GM04504 (cell line): Measurements from ENCODE around the gene SSH2.
A peak's percentile ranks its signal among the peaks of the same experiment; 100 is the strongest.
"Not testable (repeated sequence)": the region's sequence is repeated elsewhere in the genome, so short reads cannot be mapped to it uniquely, and the experiment has no call there.

Source experiments
- DNase-seq: peaks from one replicate; pipeline ENCODE4 v3.0.0-alpha.2; 2012; ENCODE audit warnings: low read depth

SSH2 gene

GRCh38 chr17:29880031-29880430 lies 50.0 kb downstream of the SSH2 start:
- no peak for DNase-seq

DNA sequence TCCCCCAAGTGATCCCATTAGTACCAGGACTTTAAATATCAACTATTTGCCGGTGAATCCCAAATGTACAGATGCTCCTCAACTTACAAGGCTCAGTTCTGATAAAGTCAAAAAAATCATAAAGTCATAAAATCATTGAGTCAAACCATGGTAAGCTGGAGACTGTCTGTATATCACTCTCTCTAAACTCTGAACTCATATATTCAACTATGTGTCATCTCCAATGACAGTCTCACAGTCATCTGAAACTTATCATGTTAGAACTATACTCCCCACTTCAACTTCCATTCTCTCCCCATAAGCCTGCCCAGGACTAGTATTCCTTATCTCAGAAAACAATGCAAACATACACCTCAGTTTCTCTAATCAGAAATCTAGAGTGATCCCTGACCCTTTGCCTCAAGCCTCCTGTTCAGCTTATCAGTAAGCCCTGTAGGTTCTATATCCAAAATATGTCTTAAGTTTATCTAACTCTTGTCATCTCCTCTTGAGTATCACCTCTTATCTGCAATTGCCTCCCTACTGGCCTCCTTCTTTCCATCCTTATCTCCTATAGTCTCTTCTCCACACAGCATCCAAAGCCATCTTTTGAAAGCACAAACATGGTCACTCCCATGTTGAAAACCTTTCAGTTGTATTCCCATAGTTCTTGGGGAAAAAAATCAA lies 55.0 kb downstream of the SSH2 start:
- DNase-seq: no peak

GRCh38 chr17:29874358-29874757 lies 55.7 kb downstream of the SSH2 start:
- DNase-seq: not testable (repeated sequence)

DNA sequence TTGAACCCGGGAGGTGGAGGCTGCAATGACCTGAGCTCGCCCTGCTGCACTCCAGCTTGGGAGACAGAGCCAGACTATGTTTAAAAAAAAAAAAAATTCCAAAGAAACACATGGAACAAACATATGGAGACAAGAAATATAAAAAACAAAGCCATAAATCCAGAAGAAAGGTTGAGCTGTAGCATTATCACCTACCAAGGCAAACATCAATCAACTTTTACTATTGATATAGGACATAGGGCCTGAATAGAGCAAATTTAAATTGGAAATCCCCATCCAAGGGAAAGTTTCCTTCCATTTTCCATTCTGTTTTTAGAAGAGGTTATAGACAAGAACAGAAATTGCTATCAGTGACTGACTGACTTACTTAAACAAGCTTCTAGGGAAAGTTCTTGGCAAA lies 56.6 kb downstream of the SSH2 start:
- DNase-seq: no peak

DNA sequence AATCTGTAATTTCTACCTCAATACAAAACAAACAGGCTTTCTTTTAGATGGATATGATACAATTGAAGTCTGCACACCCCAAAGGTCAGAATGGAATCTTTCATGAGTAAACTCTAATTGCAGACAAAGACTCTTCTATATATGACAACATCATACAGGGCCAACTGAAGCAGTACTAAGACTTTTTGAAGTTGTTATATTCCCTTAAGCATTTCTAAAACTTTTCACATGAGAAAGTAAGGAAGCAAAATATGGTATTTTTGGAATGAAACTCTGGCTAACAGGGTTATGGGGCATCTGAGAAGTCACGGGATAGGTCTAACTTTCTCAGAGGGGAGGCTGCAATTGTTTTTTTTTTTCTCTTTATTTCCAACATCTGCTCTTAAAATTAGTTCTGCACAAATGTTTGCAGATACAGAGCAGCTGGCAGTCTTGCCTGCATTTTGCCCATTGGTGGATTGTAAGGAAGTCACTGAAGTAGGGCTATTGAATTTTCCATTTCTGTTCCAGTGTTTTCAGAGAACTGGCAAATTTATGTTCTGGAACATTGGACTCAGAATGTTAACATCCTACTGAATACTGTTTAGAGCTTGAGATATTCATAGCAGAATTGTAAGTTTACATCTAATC lies 59.1 kb downstream of the SSH2 start:
- no peak for DNase-seq

- DNase-seq: no peak
Measured at GRCh38 chr17:29867643-29868181, 62.3 kb downstream of the SSH2 start.

- no peak for DNase-seq
Measured at GRCh38 chr17:29866746-29867404, 63.2 kb downstream of the SSH2 start.

GRCh38 chr17:29864615-29865014 lies 65.4 kb downstream of the SSH2 start:
- no peak for DNase-seq

- DNase-seq: not testable (repeated sequence)
Measured at GRCh38 chr17:29864123-29864522, 65.9 kb downstream of the SSH2 start.

- no peak for DNase-seq
Measured at GRCh38 chr17:29862951-29863350, 67.1 kb downstream of the SSH2 start.

- no peak for DNase-seq
Measured at GRCh38 chr17:29862127-29862526, 67.9 kb downstream of the SSH2 start.

- not testable (repeated sequence) for DNase-seq
Measured at GRCh38 chr17:29859445-29859844, 70.6 kb downstream of the SSH2 start.

DNA sequence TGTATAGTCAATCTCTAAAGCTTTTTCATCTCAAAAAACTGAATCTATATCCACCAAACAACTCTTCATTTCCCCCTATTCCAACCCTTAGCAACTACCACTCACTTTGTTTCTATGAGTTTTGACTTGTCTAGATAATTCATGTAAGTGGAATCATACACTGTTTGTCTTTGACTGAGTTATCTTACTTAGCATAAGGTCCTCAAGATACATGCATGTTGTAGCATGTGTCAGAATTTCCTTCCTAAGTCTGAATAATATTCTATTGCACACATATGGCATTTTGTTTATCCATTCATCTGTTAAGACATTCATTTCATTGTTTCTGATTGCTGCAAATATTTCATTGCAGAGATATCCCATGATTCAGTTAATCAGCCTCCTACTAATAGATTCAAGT lies 72.2 kb downstream of the SSH2 start:
- DNase-seq: no peak

- not testable (repeated sequence) for DNase-seq
Measured at GRCh38 chr17:29857105-29857504, 72.9 kb downstream of the SSH2 start.

GRCh38 chr17:29855686-29856085 lies 74.3 kb downstream of the SSH2 start:
- DNase-seq: peak; percentile 47

DNA sequence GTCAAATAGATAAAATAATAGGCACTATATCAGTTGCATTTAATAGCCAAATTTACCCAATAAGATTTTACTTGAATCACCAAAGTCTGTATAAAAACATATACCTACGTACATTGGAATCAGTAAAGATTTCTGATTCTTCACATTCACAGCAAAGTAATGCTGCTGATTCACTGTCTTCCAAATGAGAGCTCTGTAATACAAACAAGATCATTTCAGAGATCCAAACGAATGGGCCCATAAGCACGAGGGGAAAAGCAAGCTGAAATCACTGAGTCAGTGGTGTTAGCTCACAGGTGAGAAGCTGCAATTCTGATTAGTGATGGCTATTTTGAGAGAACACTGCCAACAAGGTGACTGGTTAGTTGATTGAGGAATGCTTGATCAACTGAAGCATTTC lies 81.3 kb downstream of the SSH2 start:
- DNase-seq: no peak

DNA sequence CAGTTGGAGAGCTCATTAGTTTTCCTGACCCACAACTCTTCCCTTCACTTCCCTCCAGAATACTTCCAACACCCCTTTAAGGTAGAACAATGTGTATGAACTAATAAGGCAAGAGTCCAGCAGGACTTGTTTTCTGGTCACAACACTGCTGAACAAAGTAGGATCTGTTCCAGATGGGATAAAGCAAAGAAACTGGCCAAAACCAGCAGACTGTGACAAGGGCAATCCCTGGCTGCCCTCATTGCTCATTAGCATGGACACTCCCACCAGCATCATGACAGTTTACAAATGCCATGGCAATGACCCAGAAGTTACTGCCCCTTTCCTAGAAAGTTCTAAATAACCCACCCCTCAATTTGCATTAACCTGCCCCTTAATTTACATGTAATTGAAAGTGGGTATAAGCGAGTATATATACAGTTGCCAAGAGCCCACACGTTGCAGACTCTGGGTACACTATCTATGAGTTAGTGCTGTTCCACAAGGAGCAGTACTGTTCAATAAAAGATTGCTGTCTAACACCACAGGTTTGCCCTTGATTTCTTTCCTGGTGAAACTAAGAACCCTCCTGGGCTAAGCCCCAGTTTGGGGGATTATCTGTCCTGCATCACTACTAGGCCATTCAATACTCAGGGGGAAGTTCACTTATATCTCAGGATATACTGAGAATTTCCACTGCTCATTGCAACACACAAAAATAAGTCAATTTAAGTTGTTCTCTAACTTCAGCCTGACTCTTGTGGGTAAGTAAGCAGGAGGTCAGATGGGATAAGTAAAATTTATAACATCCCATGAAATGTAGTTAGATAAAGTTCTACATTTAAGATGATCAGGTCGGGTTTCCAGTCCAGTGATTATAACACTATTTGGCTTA lies 82.3 kb downstream of the SSH2 start:
- no peak for DNase-seq

DNA sequence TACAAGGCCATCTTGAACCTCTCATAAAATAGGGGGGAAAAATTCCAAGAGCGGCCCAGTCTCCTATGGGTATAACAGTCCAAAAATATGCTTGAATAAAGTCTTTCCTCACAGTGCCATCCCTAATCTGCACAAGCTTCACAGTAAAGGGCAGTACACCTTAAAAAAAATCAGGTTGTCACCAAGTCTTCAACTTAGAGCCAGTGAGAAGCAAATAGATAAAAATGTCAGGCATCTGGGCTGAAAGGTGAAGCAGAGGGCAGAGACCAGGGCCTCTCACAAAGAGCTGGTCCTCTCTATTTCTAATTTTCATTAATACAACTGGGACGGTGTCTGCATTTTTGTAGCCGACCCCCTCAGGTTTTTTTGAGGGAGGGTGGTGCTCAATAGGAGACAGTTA lies 82.9 kb downstream of the SSH2 start:
- DNase-seq: no peak

DNA sequence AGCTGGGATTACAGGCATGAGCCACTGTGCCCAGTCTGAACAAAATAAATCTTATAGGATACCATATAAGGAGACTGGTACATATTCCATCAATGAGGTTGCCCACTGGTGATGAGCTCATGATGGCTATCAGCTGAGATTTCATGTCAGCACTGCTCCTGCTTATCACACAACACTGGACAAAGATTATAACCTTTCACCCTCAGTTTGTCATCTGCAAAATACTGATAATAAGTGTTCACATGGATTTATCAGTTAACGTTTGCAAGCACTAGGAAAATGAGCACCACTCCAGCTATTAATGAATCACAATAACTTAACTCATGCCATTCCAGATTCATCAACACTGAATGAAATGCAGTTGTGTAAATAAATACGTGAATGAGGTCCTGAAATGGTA lies 83.7 kb downstream of the SSH2 start:
- no peak for DNase-seq

DNA sequence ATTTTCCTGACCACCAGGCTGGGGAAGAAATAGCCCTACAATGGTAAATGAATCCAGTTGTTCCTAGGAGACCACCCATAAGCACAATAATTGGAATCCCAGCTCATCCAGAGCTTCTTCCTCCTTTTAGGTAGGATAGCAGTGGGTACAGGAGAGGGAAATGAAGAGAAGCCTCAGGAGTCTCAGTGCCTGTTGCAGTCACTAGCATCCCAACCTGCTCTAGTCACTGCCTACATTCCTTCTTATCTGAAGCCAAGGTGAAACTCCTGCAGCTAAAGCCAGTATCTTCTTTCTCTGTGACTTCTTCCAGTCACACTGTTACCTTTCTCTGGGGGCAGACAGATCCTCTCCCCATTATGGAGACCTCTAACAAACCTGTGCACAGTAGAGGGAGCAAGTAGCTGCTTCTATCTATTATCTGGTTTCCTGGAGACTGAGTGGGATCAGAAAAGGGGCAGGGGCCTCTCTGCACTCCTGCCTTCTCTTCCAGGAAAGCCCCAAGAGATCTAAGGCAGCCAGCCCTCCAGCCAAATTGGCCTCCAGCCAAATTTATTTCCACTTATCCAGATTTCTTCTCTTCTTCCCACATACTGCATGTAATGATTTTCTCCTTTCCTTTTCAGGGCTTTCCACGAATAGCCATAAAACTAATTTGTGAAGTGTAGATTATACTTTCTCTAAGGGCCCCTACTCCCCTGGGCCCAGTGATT lies 85.5 kb downstream of the SSH2 start:
- DNase-seq: no peak

DNA sequence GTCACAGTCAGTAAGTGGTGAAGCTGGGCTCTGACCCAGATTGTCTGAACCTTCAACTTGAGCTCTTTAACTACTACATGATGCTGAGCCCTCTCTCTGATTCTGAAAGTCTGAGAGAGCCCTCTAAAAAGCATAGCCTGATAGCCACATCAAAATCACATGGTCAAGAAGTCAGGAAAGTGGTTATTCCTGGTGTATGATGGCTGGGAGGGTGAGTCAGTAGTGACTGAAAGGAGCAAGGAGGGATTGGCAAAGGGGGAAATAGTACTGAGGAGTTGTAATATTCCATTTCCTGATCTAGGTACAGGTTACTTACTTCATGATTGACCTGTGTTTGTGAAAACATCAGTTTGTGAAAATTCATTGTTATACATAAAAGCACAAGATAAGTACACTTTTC lies 89.1 kb downstream of the SSH2 start:
- DNase-seq: no peak

DNA sequence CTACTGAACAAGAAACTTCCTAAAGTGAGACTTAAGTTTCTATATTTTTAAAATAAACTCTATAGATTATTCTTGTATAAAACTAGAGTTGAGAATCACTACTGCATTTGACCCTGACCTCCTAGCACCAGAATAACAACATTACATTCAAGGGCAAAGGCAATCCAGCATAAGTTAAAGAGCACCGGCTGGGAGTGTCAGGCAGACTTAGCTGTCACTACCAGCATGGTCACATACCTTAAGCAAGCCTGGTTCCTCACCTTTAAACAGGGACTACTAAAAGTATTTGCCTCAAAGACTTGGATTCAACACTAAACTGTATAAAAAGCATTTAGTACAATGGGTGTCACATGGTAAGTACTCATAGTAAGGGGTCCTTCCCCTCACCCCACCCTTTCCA lies 90.4 kb downstream of the SSH2 start:
- DNase-seq: no peak
